Fibroblast of mammary gland (primary cell): ENCODE measurements around the gene SETD5.

Experiments
- DNase-seq: peaks from one replicate; pipeline ENCODE4 v3.0.0-alpha.2; 2010; ENCODE audit warnings: low read depth
- H3K4me3 ChIP-seq: 2 replicates; pipeline ENCODE4 v1.5.1; 2011; ENCODE audit warnings: low read depth, mild to moderate bottlenecking, low read length, moderate library complexity; ENCODE audit not compliant: control insufficient read depth
- TF ChIP-seq, protein P1 (sequence below): conservative IDR thresholded peaks from 2 replicates; pipeline ENCODE4 v1.5.1; 2011; ENCODE audit warnings: low read depth, low read length, inconsistent platforms; ENCODE audit not compliant: control insufficient read depth, insufficient read depth

Gene SETD5

DNA sequence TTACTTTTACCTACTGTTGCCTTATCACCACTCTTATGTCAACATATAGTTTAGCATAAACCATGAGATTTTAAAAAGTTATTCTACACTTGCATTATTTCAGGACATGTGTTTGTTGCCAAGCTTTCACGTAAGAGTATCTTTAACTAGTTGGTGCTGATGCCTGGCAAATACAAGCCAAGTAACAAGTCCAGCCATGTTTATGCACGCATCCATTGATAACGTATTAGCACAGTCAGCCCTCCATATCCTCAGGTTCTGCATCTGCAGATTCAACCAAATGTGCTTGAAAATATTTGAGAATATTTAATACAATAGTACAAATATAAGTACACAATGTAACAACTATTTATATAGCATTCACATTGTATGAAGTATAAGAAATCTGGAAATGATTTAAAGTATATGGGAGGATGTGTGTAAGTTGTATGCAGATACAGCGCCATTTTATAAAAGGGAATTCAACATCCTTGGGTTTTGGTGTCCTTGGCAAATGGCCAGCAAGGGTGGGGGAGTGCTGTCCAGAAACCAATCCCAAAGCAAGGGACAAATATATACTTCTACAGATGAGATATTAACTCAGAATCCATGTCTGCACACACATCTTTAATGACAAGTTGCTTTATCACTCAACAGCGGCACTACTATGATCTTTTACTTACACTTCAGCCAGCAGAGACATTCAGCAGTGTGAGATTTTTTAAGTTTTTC lies 8.7 kb upstream of the SETD5 start:
- no peak for DNase-seq
- TF ChIP-seq, protein P1, sequence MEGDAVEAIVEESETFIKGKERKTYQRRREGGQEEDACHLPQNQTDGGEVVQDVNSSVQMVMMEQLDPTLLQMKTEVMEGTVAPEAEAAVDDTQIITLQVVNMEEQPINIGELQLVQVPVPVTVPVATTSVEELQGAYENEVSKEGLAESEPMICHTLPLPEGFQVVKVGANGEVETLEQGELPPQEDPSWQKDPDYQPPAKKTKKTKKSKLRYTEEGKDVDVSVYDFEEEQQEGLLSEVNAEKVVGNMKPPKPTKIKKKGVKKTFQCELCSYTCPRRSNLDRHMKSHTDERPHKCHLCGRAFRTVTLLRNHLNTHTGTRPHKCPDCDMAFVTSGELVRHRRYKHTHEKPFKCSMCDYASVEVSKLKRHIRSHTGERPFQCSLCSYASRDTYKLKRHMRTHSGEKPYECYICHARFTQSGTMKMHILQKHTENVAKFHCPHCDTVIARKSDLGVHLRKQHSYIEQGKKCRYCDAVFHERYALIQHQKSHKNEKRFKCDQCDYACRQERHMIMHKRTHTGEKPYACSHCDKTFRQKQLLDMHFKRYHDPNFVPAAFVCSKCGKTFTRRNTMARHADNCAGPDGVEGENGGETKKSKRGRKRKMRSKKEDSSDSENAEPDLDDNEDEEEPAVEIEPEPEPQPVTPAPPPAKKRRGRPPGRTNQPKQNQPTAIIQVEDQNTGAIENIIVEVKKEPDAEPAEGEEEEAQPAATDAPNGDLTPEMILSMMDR: no peak
- H3K4me3 ChIP-seq: no peak overlapping the region

DNA sequence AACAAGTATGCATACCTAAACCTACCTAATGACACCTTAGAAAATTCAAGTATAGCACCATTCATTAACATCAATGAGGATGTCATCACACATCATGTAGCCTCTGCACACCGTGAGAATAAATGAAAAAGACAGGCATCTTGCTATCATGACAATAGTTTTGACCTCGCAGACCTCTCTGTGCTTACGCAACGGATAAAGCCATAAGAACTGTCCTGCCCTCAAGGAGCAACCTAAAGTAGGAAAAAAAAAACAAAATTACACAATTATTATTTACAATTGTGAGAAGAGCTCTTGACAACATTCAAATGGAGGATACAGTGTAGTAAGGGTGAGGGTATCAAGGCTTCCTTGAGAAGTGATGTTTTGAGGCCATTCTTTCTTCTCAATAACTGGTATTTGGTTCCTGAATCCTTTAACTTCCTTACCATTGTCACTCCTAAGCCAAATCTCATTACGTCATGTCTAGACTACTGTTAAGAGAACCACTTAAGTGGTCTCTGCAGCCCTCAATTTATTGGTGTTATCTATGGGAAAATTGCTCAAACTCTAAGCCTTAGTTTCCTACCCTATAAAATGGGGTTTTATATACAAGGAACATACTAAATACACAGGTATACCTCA lies 7.0 kb upstream of the SETD5 start:
- DNase-seq: no peak
- no peak overlapping the region for H3K4me3 ChIP-seq
- TF ChIP-seq, protein P1: no peak

DNA sequence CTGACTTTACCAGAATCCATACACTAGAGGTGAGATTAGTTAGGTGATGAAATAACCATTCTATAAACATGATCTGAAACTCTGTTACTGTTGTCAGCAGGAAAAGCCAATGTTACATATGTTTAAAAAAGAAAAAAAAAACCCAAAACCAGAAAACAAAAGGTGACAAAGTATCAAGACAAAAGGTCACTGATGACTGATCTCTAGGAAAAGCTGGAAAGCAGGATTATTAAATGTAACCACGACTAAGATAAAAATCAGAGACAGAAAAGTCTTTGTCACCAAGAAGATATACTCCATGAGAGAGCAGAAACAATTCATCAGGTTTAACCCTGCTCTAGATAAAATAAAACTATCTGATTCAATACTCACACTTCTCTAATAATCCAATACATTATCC lies 5.4 kb upstream of the SETD5 start:
- TF ChIP-seq, protein P1: no peak
- no peak for DNase-seq
- no peak overlapping the region for H3K4me3 ChIP-seq

DNA sequence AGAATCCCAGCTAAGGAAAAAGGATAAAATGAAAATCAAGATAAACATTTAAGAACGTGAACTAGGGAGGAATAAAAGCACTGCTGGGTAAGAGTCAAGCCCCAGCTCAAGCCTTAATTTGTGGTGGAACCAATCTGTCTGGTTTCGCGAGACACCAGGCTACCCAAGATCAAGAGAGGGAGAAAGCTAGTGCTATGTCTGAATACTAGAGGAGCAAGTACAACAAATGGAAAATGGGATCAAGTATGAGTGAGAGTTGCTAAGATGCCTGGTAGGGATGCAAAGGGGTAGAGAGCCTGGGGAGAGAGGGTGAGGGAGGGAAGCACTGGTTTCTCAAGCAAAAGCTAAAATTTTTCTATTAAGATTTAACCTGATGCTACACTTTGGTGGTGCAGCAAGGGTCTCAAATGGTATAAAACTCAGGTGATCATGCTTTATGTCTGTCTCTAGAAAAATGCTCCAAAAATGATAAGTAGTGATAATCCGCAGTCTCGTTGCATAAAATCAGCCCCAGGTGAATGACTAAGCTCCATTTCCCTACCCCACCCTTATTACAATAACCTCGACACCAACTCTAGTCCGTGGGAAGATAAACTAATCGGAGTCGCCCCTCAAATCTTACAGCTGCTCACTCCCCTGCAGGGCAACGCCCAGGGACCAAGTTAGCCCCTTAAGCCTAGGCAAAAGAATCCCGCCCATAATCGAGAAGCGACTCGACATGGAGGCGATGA lies 1.7 kb upstream of the SETD5 start:
- DNase-seq: no peak
- H3K4me3 ChIP-seq: peak overlapping the region; percentile 87
- TF ChIP-seq, protein P1: no peak

DNA sequence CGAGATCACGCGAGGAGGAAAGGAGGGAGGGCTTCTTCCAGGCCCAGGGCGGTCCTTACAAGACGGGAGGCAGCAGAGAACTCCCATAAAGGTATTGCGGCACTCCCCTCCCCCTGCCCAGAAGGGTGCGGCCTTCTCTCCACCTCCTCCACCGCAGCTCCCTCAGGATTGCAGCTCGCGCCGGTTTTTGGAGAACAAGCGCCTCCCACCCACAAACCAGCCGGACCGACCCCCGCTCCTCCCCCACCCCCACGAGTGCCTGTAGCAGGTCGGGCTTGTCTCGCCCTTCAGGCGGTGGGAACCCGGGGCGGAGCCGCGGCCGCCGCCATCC lies 1.1 kb upstream of the SETD5 start:
- peak overlapping the region; percentile 87 for H3K4me3 ChIP-seq
- TF ChIP-seq, protein P1: no peak
- DNase-seq: peak; percentile 96

DNA sequence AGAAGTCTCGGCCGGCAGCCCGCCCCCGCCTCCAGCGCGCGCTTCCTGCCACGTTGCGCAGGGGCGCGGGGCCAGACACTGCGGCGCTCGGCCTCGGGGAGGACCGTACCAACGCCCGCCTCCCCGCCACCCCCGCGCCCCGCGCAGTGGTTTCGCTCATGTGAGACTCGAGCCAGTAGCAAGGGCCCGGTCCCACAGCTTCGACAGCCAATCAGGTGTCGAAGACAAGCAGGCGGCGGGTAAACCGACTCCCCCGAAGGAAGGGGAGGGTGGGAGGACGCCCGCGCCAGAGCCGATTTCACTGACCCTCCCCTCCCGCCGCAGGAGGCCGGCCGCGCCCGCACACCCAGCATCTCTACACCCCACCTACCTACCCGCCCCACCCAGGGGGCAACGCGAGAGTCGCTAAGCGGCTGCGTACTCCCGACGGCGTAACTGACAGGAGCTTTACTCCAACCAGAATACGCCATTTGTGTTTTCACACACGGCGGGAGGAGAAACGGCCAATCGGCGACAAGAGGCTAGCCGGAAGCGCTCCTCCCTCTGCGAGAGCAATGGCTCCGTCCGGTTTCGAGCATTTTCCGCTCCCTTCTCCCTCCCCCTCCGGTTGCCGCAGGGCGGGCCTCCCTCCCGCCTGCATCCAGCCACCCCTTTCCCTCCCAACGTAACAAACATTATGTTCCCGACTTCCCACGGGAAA lies 633 bp upstream of the SETD5 start:
- H3K4me3 ChIP-seq: peak overlapping the region; percentile 87
- TF ChIP-seq, protein P1: no peak
- peak; percentile 100 for DNase-seq
